ENCODE measurements around the gene AGBL1. TPM values are rescaled to one million over a fixed set of nuclear protein-coding genes. Genes with fewer than 3 reads are reported as not detected.

AGBL1 gene
- total and polyA plus RNA-seq, 2 experiments from 2014 or later, result 0.06 to 0.11 TPM

DNA sequence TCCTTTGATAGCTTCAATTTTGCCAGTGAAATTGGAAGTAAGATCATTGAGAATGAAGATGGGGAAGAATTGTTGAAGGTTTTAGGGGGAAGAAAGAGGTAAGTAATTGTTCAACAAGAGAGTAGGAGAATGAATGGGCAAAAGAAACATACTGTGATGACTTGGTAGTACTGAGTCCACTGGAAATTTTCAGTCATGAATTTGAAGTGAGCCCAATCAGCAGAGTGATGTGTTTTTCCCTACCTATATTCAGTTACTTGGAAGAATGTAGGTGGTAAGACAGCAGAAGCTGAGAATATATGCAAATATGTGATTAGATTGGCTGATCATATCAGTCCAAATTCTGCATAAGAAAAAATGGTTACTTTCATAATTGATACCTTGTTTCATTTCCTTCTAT is 569.6 kb downstream of the AGBL1 start:
- Histone ChIP-seq H3K4me3 (no peak overlapping the region), H3K27ac (no peak overlapping the region), H3K9me3 (ENCODE audit: low read depth) (no peaks in the 10 kb centered on the region), H3K27me3 (no peaks in the 10 kb centered on the region), H3K4me1 (ENCODE audit: low read depth) (peaks cover 11% of the 10 kb centered on the region), H3K36me3 (no peaks in the 10 kb centered on the region)
- no peak for DNase-seq (ENCODE audit: low read depth in 1 of 2, low spot score in 1 of 2)
- TF ChIP-seq, protein P1, sequence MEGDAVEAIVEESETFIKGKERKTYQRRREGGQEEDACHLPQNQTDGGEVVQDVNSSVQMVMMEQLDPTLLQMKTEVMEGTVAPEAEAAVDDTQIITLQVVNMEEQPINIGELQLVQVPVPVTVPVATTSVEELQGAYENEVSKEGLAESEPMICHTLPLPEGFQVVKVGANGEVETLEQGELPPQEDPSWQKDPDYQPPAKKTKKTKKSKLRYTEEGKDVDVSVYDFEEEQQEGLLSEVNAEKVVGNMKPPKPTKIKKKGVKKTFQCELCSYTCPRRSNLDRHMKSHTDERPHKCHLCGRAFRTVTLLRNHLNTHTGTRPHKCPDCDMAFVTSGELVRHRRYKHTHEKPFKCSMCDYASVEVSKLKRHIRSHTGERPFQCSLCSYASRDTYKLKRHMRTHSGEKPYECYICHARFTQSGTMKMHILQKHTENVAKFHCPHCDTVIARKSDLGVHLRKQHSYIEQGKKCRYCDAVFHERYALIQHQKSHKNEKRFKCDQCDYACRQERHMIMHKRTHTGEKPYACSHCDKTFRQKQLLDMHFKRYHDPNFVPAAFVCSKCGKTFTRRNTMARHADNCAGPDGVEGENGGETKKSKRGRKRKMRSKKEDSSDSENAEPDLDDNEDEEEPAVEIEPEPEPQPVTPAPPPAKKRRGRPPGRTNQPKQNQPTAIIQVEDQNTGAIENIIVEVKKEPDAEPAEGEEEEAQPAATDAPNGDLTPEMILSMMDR (IDR thresholded peaks at IDR 0.05; ENCODE audit: low read depth, low read length), result no peak

DNA sequence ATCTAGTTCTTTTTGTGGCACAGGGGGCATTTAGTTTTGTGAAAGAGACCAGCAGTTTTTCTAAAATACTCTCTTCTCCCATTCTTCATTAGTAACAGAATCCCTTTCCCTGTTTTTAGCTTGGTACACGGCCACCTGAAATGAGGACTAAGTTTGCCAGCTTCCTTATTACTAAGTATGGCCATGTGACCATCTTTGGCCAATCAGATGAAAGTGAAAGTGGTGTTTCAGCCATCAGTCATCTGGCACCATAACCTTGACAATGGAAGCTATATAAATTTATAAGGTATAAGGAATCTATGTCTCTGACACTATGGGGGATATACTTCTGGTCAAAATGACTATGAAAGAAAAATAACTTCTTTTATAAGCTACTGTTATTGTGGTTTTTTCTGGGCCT is 570.4 kb downstream of the AGBL1 start:
- Histone ChIP-seq H3K27ac (no peak overlapping the region), H3K36me3 (no peaks in the 10 kb centered on the region), H3K4me1 (ENCODE audit: low read depth) (peaks cover 11% of the 10 kb centered on the region), H3K27me3 (no peaks in the 10 kb centered on the region), H3K4me3 (no peak overlapping the region), H3K9me3 (ENCODE audit: low read depth) (no peaks in the 10 kb centered on the region)
- TF ChIP-seq, protein P1 (IDR thresholded peaks at IDR 0.05; ENCODE audit: low read depth, low read length), result no peak
- DNase-seq (ENCODE audit: low read depth in 1 of 2, low spot score in 1 of 2), result no peak

DNA sequence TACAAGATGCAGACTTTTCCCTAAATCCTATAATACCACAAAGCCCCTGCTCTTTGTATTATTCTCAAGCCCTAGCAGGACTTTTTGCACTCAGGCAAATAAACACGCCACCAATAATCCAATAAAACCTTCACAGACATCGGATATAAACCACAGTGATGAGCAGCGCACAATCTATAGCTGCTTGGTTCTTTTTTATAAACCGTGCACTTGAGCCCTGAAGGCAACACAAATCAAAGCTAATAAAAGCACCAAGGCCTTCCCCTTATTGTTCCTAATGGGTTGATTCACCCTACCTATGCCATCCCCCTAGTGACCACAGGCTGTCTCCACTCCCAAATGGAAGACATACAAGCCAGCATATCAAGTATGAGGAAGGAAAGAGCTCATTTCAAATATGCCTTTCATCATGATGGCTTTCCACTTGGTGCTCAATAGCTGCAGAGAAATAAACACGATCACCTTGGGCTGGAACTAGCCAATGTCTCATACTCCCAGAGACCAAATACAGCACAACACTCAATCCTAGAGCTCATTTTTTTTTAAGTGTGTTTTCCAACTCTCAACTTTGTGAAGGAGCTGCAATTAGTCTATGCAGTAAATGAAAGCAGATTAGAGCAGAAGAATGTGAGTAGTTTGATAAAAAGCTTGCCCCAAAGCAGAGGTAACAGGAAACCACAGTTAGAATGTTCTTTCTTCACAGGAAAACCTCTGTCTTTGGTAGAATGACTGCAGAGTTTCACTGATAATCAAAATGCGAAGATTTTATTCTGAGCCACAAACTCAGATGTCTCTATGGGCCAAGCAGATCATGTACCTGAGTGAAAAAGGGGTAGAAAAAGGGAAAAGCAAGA is 573.9 kb downstream of the AGBL1 start:
- TF ChIP-seq, protein P1 (IDR thresholded peaks at IDR 0.05; ENCODE audit: low read depth, low read length), result no peak
- Histone ChIP-seq H3K4me3 (no peak overlapping the region), H3K27me3 (no peaks in the 10 kb centered on the region), H3K27ac (no peak overlapping the region), H3K4me1 (ENCODE audit: low read depth) (no peaks in the 10 kb centered on the region), H3K9me3 (ENCODE audit: low read depth) (no peaks in the 10 kb centered on the region), H3K36me3 (no peaks in the 10 kb centered on the region)
- no peak for DNase-seq (ENCODE audit: low read depth in 1 of 2, low spot score in 1 of 2)

DNA sequence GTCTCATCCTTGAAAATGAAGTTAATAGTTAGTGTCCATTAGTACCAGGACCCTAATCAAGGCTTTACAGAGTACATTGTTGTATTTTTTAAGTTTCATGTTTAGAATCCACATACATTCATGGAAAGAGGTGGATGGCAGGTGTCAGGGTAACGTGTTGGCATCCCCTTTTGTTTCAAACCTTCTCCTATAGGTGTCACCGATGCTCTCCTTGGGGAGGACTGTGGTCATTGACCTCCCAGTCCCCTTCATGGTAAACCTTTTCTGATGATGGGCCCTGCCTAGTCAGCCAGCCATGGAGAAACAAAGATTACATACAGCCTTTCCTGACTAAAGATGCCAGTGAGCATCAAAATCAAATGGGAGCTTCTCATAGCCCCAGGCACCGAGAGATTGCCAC is 574.8 kb downstream of the AGBL1 start:
- Histone ChIP-seq H3K27me3 (no peaks in the 10 kb centered on the region), H3K27ac (no peak overlapping the region), H3K4me3 (no peak overlapping the region), H3K9me3 (ENCODE audit: low read depth) (no peaks in the 10 kb centered on the region), H3K4me1 (ENCODE audit: low read depth) (no peaks in the 10 kb centered on the region), H3K36me3 (no peaks in the 10 kb centered on the region)
- TF ChIP-seq, protein P1 (IDR thresholded peaks at IDR 0.05; ENCODE audit: low read depth, low read length), result no peak
- no peak for DNase-seq (ENCODE audit: low read depth in 1 of 2, low spot score in 1 of 2)

DNA sequence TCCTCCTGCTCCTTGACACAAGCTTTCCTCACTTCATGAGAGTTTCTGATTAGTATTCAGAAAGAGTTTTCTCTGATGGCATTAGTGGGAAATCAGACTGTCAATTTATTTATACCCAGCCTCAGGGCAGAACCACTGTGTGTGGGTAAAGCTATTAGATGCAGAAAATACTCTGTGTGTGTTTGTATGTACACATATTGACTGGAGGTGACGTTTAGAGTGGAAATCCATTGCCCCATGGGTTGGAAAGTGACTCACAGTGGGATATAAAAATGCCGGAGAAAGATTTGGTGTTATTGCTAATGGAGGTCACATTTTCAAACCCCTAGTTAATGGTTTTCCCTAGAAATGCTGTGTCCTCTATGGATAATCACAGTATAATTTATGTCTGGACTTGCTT is 577.6 kb downstream of the AGBL1 start:
- TF ChIP-seq, protein P1 (IDR thresholded peaks at IDR 0.05; ENCODE audit: low read depth, low read length), result no peak
- Histone ChIP-seq H3K4me3 (no peak overlapping the region), H3K9me3 (ENCODE audit: low read depth) (no peaks in the 10 kb centered on the region), H3K27ac (no peak overlapping the region), H3K36me3 (no peaks in the 10 kb centered on the region), H3K4me1 (ENCODE audit: low read depth) (no peaks in the 10 kb centered on the region), H3K27me3 (no peaks in the 10 kb centered on the region)
- no peak for DNase-seq (ENCODE audit: low read depth in 1 of 2, low spot score in 1 of 2)

All from cardiac muscle cell (in vitro differentiated cells and primary cell).